Ammon's horn (tissue), 1 donor: Measurements from ENCODE around the gene TGFBR1.
"Not testable (repeated sequence)": the region's sequence is repeated elsewhere in the genome, so short reads cannot be mapped to it uniquely, and the experiment has no call there.

Source experiments
- DNase-seq: peaks from one replicate; pipeline ENCODE4 v3.0.0-alpha.2; 2016; ENCODE audit warnings: low spot score

The TGFBR1 gene

DNA sequence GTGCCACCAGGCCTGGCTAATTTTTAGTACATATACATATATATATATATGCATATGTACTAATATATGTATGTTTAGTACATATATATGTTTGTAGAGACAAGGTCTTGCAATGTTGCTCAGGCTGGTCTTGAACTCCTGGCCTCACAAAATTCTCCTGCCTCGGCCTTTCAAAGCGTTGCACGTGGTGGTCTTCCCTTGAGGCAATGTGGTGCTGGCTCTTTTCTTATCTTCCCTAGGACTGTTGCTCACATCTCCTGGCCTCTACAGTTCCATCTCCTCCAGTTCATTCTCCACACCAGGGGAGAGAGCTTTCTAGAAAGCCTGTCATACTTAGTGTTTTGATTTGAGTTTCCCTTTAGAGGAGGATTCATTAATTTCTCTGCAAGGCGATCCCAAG is 28.9 kb upstream of the TGFBR1 start:
- DNase-seq = no peak

DNA sequence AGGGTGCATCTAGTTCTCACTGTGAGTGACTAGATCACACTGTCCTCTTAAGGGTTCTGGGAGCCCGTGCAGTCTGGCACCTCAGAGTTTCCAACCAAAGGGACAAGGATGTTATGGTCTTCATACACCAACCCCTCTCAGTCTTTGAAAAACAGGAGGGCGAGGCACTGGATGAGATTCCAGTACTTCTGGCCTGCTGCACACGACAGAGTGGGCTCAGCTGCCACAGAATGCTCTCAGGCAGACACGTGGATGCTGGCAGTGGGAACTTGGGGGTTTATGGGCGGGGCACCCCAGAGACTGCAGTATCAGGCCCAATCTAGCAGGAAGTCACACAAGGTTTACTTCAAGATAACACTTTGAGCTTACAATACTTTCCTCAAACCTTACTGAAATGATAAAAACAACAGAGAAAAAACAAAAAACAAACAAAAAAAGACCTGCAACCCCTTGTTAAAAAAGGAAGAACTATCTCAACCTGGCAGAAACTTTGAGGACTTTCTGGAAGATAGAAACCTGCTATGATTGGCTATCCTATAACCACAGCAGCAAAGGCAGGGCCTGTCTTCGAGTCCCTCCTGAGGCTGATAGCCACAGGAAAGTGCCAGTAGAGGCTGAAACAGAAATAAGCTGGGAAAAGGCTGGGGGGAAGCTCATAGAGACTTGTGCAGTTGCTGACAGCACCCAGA is 28.3 kb upstream of the TGFBR1 start:
- peak; percentile 24 for DNase-seq

DNA sequence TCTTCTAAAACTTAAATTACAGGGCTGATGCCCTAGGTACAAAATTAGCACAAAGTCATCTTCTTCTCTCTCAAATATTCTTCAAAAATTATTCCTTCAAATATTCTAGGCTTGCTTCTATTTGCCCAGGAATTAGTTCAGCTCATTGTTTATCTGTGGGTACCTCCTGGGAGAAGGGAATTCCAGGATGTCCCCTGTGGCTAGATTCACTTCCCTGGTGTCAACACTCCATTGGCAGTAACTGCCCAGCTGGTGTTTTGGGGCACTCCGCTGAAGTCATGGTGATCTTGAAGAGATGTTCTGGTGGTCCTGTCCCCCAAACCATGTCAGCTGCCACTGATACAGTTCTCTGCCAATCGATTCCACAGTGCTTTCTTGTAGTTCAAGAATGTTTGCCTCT is 26.2 kb upstream of the TGFBR1 start:
- DNase-seq = no peak

DNA sequence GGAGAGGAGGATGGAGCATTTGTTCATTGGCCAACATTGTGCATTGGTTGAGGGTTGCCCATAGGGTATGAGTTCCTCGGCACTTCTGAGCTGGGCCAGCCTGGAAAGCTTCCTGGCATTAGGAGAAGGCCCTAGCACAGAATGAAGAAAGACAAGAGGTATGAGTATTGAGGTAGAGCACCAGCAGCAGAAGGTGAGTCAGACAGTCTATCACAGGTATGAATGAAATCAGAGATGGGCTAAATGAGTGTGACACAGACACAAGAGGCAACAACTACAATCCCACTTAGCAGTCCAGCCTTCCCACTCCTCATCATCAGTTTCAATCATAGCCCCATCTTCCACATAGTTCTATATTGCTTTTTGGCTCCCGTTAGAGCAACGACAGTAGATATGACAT is 25.4 kb upstream of the TGFBR1 start:
- no peak for DNase-seq

DNA sequence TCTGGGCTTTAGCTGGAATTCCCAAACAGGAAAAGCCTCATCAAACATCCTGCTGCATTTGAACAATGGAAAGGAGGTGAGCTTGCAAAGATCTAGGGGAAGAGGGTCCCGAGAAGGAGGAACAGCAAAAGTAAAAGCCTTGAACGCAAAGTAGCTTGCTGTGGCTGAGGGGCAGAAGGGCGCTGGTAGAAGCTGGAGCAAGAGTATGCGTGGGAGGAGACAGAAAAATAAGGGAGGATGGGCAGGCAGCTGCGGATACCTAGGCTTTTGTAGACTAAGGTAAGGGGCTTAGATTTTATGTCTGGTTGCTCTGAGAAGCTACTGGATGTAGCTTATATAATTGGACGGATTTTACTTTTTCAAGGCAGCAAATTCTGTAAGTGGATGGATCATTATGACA is 21.9 kb upstream of the TGFBR1 start:
- no peak for DNase-seq

DNA sequence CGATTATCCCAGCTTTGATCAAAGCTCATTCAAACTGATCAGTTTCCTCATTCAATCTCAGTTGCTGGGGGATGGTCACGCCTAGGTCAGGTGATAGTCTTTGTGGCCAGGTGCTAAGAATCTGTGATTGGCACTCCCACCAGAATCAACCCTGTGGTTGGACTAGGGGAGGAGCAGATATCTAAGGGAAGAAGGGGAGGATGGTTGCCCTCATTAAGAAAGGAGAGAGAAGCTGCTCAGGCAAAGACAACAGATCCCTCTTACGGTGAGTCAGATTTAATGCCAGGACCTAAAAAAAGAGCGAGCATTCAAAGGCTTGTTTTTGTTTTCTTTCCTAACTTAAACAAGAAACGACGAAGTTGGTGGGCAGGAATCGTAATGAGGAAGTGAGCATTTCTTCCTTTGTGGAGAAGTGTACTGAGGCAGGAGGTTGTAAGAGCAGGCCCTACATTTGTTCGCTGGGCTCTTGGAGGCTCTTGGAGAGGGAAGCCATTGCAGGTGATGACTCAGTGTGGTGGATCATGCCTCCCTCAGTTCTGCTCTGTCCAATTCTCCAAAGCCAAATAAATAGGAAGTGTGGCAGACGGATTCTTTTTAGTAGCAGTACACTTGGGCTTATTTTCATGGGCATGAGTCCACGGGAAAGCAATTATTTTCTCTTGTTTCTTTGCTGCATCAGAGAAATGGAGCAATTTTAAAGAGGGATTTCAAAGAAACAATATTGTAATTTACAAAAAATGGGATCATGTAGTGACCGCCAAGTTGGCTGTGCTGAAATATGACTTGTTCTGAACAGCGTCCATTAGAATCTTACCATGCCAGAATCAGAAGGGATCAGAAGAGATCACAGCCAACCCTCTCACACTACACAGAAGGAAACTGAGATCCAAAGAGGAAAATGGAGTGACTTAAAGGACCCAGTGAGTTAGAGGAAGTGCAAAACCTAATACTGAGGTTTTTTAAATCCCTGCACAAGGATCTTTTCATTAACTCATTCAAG is 18.7 kb upstream of the TGFBR1 start:
- DNase-seq = peak; percentile 40

DNA sequence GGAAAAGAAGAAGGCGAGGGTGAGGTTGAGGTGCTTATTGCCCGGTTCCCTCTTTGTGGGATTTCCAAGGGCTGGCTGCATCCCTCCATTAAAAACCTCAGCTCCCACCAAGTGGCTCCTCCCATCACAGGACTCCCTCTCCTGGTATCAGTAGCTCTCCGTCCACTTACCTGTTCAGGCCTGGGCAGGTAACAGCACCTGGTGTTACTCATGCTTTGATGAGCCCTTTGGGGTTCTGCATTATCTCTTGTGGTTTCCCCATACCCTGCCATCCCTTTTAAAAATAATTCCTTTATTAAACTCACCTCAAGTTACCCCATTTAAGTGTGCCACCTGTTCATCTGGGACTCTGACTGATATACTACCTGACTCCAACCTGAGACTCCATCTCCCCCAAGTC is 17.5 kb upstream of the TGFBR1 start:
- no peak for DNase-seq

DNA sequence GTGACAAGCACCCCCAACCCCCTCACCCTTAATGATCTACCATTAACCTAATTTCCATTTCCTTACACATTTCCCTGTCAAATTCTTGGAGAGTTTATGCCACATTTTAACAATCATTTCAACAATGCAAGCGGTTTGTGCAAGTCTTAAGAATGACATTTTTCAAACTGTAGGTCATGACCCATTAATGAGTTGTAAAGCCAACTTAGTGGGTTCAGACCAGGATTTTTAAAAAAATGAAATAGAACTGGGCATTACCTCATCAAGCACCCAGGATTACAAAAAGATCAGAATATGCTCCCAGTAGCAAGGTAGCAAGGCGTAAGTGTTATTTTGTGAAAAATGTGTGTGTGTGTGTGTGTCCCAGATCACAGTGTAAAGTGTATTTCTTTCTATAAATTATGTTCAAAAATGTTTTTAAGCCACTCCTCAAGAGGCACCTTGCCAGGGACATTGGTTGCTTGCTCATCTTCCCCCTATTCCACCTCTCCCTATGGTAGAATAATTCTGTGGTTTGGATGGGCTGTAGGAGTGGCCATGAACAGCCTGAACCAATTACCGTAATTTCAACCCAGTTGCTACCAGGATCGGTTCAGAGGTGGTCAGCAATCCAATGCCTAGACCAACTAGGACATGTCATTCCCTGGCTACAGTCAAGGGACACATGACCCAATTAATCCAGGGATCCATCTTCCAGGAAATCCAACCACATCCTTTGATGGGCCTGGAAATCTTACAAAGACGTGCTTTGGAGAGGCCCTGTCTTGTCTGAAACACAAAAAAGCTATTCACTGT is 14.4 kb upstream of the TGFBR1 start:
- no peak for DNase-seq

DNA sequence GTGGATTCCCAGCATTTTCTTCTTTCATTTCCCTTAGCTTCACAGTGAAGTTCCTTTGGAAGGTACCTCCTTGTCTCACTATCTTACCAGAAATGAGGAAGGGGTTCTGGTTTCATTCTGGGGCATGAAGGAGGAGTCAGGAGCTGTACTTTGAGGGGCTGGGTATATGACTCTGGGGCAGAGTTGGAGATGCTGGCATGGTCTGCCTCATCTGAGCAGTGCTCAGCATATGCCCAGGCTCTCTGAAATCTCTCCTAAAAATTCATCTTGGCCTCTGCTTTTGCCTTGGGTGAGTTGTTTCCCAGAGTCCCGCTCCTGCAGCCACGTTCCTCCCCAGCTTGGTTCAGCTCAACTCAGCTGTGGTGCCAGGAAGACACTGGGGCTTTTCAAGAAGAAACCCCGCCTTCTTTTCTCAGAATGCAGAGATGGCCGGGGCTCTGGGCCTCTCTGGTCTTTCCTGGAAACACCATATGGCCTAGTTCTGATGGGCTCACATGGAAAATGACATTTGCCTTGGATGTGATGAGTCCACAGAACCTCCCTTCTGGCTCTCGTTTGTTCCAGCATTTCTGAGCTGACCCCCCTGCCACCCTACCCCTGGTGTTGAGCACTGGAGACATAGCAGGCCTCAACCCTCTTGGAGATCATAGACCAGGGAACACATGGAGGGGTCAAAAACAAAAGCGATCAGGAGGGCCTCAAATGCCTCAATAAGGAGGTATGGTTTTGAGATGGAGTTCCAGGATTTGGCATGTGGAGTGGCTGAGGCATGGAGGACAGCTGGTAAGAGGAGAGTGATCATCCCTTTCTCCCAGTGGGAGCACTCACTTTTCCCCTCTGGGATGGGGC is 12.0 kb upstream of the TGFBR1 start:
- DNase-seq = no peak

DNA sequence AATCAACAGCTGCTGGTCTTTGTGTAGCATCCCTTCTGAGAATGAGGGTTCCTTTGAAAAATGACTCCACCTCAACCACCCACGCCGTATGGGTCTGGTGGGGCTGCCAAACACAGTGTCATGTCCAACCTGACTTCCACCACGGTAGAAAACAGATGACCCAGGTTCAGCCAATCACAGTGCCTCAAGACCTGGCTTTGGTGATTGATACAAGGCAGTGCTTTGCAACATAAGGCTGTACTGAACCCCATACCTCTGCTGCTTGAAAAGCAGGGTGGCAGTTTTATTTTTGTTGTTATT is 11.5 kb upstream of the TGFBR1 start:
- no peak for DNase-seq

DNA sequence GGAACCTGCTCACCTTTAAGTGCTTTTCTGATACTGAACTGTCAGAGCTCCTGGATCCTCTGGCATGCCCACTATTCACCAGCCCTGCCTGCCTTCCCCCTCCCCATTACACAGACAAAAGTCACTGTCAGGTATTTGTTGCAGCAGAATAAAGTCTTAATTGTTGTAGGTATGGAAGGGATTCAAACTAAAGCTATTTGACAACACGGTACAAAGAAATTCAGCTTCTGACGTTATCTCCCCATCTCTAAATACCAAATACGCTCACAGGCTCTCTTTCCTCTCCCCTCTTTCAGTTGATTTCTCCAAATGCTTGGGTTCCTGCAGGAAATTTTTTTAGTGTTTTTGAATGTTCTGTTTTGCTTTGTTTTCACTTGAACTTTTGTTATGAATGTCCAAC is 9.3 kb upstream of the TGFBR1 start:
- no peak for DNase-seq

DNA sequence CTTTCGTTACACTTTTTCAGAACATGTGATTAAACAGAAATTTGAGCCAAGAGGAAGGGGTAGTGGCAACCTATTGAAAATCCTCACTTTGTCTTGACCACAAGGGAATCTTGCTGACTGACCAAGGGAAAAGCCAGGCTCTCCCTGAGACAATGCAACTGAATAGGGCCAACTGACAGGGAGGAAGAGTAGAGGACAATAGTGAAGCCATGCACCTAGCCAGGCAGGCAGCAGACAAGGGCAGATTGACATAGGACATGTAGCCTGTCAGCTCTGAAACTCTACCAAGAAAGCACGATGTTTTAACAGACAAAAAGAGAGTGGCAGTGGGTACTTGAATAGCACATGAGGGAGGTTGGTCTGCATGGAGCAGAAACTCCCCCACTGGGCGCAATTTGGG is 8.5 kb upstream of the TGFBR1 start:
- no peak for DNase-seq

DNA sequence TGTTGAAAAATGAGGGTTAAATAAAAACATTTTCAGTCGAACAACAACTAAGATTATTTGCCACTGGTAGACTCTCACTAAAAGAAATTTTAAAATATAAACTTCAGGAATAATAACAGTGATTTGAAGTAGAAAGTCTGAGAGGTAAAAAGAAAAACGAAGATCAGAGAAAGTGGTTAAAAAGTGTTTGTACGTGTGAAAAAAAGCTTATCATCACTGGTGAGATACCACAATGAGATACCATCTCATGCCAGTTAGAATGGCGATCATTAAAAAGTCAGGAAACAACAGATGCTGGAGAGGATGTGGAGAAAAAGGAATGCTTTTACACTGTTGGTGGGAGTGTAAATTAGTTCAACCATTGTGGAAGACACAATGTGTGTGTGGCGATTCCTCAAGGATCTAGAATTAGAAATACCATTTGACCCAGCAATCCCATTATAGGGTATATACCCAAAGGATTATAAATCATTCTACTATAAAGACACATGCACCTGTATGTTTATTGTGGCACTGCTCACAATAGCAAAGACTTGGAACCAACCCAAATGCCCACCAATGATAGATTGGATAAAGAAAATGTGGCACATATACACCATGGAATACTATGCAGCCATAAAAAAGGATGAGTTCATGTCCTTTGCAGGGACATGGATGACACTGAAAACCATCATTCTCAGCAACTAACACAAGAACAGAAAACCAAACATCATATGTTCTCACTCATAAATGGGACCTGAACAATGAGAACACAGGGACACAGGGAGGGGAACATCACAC is 4.9 kb upstream of the TGFBR1 start:
- not testable (repeated sequence) for DNase-seq

DNA sequence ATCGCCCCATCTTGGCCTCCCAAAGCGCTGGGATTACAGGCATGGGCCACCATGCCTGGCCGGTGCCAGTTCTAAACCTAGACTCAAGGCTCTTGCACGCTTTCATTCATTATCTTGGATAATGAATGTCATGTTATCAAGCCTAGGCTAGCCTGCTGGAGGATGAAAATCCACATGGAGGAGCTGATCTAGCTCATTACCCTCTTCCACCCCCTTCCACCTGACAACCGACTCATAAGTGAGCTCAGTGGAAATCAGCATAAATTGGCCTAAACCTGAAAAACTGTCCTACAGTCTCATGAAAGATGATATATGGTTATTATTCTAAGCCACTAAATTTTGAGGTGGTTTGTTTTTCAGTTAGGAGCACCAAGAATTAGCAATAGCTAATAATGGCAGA is 3.6 kb upstream of the TGFBR1 start:
- DNase-seq = no peak

DNA sequence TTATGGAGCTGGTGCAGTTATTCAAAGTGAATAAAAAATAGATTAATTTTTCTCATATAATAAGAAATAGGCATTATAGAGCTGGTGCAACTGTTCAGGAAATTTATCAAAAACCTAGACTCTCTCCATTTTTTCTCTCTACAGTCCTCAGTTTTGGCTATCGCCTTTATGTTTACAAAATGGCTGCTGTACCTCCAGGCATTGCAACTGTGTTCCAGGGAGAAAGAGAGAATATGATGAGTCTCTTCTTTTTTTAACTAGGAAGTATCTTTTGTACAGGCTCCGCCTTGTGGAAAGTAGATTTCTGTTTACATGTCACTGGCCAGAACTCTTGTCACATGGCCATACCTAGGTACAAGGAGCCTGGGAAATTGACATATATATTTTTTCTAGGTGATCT is 3.1 kb upstream of the TGFBR1 start:
- DNase-seq = no peak

DNA sequence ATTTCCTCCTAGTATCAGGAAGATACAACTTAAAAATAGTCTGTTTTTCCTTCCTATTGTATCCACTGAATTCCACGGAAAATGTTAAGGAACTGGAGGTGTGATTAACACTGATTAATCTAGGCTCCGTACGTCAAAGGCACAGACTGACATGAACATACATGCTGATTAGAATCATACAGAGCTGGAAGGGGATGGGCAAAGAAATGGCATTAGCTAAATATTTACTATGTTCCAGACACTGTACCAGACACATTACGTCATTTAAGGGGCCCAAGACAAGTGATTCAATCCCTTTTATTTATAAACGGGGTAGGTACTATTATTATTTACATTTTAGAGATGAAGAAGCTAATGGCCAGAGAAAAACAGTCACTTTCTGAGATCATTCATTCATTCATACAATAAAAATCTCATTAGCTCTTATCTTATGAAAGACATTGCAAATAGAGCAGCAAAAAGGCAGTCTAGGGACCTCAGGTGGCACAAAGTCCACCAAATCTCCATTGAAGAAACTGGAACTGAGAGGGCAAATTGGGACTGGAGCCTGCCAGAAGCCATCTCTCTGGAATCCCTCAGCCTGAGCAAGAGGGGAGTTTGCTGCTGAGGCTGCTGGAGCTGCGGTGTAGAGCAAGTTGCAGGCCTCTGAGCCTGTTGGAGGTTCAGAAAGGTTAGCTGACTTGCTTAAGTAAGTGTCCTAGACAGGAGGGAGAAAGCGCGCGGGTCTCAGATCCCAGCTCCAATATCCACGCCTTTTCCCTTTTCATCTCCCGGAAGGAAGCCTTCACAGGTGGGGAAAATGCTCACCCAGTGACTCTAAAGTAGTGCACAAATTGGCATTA is 1.6 kb upstream of the TGFBR1 start:
- DNase-seq = no peak

DNA sequence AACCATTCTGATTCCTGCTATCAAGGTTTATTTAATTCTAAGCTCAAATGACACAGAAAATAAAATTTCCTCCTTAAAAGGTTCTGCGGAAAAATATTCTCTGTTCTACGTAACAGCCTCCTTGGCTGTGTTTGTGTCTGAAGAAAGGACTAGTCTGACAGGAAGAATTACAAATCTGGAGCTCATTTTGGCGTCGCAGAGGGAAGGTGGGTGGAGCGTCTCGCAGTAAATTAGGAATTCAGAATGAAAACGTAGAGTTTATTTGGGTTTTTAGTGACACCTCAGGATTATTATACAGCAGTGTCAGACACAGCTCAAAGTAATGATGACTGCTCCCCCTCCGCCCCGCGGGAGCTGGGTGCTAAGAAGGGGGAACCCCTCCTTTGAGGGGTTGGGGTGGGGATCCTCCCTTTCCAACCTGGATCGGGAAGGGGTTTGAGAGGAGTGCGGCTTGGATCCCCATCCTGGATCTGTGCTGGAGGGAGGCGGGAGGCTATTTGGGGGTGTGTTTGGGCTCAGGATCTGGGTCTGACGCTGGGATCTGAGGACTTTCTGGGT is 933 bp upstream of the TGFBR1 start:
- peak; percentile 40 for DNase-seq

DNA sequence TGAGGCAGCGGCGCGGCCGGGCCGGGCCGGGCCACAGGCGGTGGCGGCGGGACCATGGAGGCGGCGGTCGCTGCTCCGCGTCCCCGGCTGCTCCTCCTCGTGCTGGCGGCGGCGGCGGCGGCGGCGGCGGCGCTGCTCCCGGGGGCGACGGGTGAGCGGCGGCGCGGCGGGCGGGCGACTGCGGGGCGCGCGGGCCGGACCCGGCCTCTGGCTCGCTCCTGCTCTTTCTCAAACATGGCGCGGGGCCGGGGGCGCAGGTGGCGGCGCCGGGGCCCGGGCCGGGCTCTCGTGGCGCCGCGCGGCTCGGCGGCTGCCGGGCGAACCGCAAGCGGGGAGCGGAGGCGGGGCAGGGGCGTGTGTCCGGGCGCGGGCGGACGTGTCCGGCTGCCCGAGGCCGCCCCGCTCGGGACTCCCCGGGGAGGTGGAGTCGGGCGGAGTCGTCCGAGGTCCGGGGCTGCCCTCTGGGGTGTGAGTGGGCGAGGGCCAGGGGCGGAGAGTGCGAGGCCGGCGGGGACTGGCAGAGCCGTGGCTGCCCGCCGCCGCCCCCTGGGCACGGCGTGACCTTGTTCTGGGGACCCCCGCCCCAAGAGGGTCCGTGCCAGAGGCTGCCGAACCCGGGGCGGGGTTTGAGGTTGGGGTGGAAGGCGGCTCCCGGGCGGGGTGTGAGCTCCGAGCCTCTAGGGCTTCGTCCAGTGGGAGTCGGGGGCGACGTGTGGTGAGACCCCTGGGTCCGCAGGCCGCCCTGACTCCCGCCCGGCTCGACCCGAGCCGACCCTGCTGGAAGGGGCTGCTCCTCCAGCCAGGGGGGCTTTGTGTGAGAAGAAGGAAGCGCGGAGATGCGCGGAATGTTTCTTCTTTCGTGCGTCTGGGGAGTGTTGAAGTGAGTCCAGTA is 485 bp downstream of the TGFBR1 start:
- peak; percentile 34 for DNase-seq

DNA sequence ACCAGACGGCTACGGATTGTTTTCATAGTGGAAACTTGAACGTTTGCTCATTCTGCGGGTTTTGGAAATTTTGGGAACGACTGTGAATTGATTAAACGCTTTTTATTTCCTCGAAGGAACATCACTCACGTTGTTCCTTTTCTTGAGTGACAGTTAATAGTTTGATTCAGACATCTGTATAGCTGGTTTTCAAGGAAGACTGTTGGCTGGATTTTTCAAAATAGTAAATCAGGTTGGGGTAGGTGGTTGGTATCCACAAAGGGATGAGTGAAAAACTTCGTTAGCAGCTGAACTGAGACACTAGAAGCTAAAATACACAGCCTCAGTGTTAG is 1.1 kb downstream of the TGFBR1 start:
- no peak for DNase-seq
